Measurements from ENCODE around the gene FAM174C. TPM values are rescaled to one million over a fixed set of nuclear protein-coding genes. Genes with fewer than 3 reads are reported as not detected.

The FAM174C gene
- polyA plus RNA-seq, 1 of the 3 experiments (the other 2 are of a cell fraction) = 78.0 TPM

DNA sequence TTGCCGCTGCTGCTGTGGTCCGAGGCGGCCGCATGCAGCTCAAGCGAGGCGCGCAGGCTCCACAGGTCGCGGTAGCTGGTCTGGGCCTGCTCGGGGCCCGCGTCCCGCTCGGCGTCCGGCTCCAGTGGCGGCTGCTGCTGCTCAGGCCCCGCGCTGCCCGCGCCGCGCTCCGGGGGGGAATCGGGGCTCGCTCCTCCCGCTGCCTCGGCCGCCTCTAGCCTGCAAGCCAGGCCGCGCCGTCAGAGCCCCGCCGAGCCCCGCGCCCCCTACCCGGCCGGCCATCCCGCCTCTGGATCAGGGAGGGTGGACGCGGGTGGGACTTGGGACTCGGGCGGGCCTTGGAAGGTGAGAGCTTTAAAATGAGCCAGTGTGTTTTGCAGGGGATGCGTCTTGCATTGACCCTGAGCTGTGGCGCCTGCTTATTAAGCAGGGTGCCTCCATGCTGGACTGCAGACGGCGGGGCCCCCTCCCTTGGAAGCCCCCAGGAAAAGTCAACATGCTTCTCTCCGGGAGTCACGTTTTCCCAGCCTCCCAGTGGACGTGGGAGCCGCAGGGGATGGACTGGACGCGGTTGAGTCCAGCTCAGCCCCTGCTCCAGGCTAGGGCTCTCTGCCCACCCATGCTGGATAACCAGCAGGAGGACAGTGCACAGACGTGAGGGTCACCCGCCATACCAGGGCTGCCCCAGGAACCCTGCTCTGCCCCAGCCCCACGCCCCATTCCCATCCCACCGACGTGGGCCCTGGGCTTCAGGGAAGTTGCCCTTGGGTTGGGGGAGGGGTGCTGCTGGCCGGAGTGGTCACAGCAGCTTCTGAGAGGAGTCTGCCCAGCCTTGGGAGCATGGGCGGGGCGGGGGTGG lies 45.2 kb upstream of the FAM174C start:
- H3F3A ChIP-seq (replicated peaks; ENCODE audit: insufficient read depth) = peaks cover 14% of the 10 kb centered on the region
- H3K27me3 ChIP-seq (ENCODE audit: insufficient read depth) = no peaks in the 10 kb centered on the region
- H4K20me1 ChIP-seq (ENCODE audit: insufficient read depth) = peaks cover 12% of the 10 kb centered on the region
- CTCF ChIA-PET = interaction anchor here (1.4 kb wide), 1 partner anchor 50 kb away, joined by 3 read pairs; no protein-coding TSS in a partner anchor
- H3K27ac ChIP-seq (ENCODE audit: low read depth in 2 of 2, low read length in 1 of 2) = no peak overlapping the region
- no peak overlapping the region for H3K4me2 ChIP-seq
- H3K9me2 ChIP-seq = no peaks in the 10 kb centered on the region
- no peak for DNase-seq
- WGBS (ENCODE audit: low lambda C conversion rate) = 97% methylated on average over 20 of the region's 61 CpGs
- POLR2A ChIA-PET = no interaction called here
- no peak overlapping the region for H3K4me3 ChIP-seq (ENCODE audit: low read depth in 2 of 2, low read length in 1 of 2)
- no peak for TF ChIP-seq POLR2AphosphoS5 (IDR thresholded peaks at IDR 0.05; ENCODE audit: low read depth, low read length)
- TF ChIP-seq, protein P1, sequence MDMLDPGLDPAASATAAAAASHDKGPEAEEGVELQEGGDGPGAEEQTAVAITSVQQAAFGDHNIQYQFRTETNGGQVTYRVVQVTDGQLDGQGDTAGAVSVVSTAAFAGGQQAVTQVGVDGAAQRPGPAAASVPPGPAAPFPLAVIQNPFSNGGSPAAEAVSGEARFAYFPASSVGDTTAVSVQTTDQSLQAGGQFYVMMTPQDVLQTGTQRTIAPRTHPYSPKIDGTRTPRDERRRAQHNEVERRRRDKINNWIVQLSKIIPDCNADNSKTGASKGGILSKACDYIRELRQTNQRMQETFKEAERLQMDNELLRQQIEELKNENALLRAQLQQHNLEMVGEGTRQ (IDR thresholded peaks at IDR 0.05; ENCODE audit: borderline replicate concordance, low read depth, low read length) = no peak
- H2AFZ ChIP-seq (ENCODE audit: low read depth) = no peak overlapping the region
- H3K9ac ChIP-seq = no peak overlapping the region
- H3K79me2 ChIP-seq (ENCODE audit: insufficient read depth) = no peaks in the 10 kb centered on the region
- H3K4me1 ChIP-seq (ENCODE audit: control insufficient read depth in 1 of 2, insufficient read depth in 2 of 2, low read depth in 1 of 2, low read length in 1 of 2) = no peaks in the 10 kb centered on the region
- H3K36me3 ChIP-seq (replicated peaks in 1 of 2; ENCODE audit: control insufficient read depth in 1 of 2, insufficient read depth in 2 of 2, low read length in 1 of 2) = peaks cover 0 to 57% of the 10 kb centered on the region in 2 experiments
- H3K9me3 ChIP-seq = no peaks in the 10 kb centered on the region

DNA sequence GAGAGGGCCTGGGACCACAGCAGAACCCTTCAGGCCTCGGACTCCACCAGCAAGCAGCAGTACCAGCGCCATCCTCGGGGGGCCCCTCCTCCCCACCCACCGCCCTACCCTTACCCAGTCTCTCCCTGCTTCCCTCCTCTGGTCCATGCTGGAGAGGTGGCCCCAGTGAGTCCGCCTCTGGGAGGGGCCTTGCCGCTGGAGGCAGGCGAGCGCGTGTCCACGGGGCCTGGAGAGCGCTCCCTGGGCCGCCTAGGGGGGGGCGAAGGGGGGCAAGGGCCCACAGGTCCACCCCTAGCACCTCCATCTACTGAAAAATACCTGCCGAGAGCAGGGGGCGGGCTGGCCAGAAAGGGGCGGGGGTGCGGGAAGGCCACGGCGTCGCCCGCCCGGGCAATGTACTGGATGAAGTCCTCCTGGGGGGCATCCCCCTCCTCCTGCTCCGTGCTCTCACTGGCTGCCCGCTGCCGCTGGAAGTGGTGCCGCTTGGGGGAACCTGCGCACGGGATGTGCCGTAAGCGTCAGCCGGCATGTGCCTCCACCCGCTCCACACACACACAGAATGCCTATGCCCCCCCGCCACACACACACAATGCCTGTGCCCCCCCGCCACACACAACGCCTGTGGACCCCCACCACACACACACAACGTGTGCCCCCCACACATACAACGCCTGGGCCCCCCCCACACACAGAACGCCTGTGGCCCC lies 44.4 kb upstream of the FAM174C start:
- H3K9ac ChIP-seq = no peak overlapping the region
- H3K27ac ChIP-seq (ENCODE audit: low read depth in 2 of 2, low read length in 1 of 2) = no peak overlapping the region
- no peaks in the 10 kb centered on the region for H3K27me3 ChIP-seq (ENCODE audit: insufficient read depth)
- 95% methylated on average over 29 of the region's 38 CpGs for WGBS (ENCODE audit: low lambda C conversion rate)
- H3K4me1 ChIP-seq (ENCODE audit: control insufficient read depth in 1 of 2, insufficient read depth in 2 of 2, low read depth in 1 of 2, low read length in 1 of 2) = peaks cover 0 to 4% of the 10 kb centered on the region in 2 experiments; a peak in 1 of 4 replicates
- DNase-seq = peak; percentile 49
- no peak overlapping the region for H3K4me3 ChIP-seq (ENCODE audit: low read depth in 2 of 2, low read length in 1 of 2)
- peaks cover 14% of the 10 kb centered on the region for H3F3A ChIP-seq (replicated peaks; ENCODE audit: insufficient read depth)
- H2AFZ ChIP-seq (ENCODE audit: low read depth) = no peak overlapping the region
- CTCF ChIA-PET = interaction anchor here (1.4 kb wide), 1 partner anchor 49 kb away, joined by 3 read pairs; no protein-coding TSS in a partner anchor
- H3K36me3 ChIP-seq (replicated peaks in 1 of 2; ENCODE audit: control insufficient read depth in 1 of 2, insufficient read depth in 2 of 2, low read length in 1 of 2) = peaks cover 0 to 61% of the 10 kb centered on the region in 2 experiments
- H3K9me2 ChIP-seq = no peaks in the 10 kb centered on the region
- peaks cover 6% of the 10 kb centered on the region; the same call in 1 of the 2 replicates for H3K79me2 ChIP-seq (ENCODE audit: insufficient read depth)
- no peak overlapping the region for H3K4me2 ChIP-seq
- H4K20me1 ChIP-seq (ENCODE audit: insufficient read depth) = peaks cover 19% of the 10 kb centered on the region
- TF ChIP-seq RXRA (IDR thresholded peaks at IDR 0.05; ENCODE audit: borderline replicate concordance, low read depth) = no peak
- no peaks in the 10 kb centered on the region for H3K9me3 ChIP-seq
- POLR2A ChIA-PET = no interaction called here

DNA sequence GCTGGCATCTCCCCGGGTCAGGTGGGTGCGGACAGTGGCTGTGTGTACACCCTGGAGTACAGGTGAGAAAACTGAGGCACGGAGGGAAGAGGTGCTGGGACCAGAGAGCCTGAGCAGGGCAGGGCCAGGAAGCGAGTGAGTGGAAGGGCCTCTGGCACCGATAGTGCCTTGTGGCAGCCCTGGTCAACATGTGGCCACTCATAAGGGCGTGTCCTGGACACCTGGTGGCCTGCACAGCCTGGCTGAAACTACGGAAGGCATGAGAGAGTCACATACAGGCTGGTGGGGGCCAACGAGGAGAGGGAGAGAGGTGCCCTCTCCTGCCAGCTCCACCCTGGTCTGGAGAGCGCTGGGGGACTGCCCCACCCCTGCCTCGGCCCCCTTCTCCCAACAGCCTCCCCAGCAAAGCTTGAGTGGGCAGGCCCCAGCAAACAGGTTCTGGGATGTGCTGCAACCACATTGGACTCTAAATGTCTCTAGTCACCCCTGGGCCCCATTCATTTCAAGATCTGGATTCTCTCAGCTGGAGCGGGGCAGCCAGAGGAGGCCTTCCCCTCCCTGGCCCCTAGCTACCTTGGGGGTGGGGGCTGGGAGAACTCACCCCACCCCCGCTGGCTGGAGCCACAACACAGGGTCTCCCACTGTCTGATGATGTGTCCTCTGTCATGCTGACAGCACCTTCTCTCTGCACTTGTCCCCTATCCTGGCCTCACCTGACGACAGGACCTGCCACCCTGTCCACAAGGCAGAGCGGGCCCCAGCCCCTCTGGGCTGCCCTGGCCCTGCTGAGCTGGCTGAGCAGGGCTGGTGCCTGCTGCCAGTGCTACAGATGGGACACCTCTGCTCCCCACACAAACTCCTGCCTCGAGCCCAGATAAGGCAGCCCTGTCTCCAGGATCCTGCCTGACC lies 43.3 kb upstream of the FAM174C start:
- peaks cover 0 to 55% of the 10 kb centered on the region in 2 experiments for H3K36me3 ChIP-seq (replicated peaks in 1 of 2; ENCODE audit: control insufficient read depth in 1 of 2, insufficient read depth in 2 of 2, low read length in 1 of 2)
- no peaks in the 10 kb centered on the region for H3K9me3 ChIP-seq
- no peak overlapping the region for H3K4me3 ChIP-seq (ENCODE audit: low read depth in 2 of 2, low read length in 1 of 2)
- no peaks in the 10 kb centered on the region for H3K27me3 ChIP-seq (ENCODE audit: insufficient read depth)
- H3K9me2 ChIP-seq = no peaks in the 10 kb centered on the region
- H3K4me2 ChIP-seq = no peak overlapping the region
- ChIA-PET CTCF (interaction anchor here (1.2 to 5.7 kb wide), 4 partner anchors 10 to 119 kb away, joined by 3 to 82 read pairs (median 4); no protein-coding TSS in a partner anchor), POLR2A (no interaction called here)
- H3K4me1 ChIP-seq (ENCODE audit: control insufficient read depth in 1 of 2, insufficient read depth in 2 of 2, low read depth in 1 of 2, low read length in 1 of 2) = peaks cover 0 to 9% of the 10 kb centered on the region in 2 experiments; a peak in 1 of 4 replicates
- H3F3A ChIP-seq (replicated peaks; ENCODE audit: insufficient read depth) = peaks cover 14% of the 10 kb centered on the region
- H2AFZ ChIP-seq (ENCODE audit: low read depth) = no peak overlapping the region
- no peak for DNase-seq
- H3K79me2 ChIP-seq (ENCODE audit: insufficient read depth) = peaks cover 11% of the 10 kb centered on the region; the same call in 1 of the 2 replicates
- WGBS (ENCODE audit: low lambda C conversion rate) = 95% methylated on average over 9 of the region's 15 CpGs
- H4K20me1 ChIP-seq (ENCODE audit: insufficient read depth) = peaks cover 24% of the 10 kb centered on the region
- H3K27ac ChIP-seq (ENCODE audit: low read depth in 2 of 2, low read length in 1 of 2) = no peak overlapping the region
- no peak overlapping the region for H3K9ac ChIP-seq
- TF ChIP-seq GABPA (IDR thresholded peaks at IDR 0.05; ENCODE audit: low read depth) (no peak), RAD21 (IDR thresholded peaks at IDR 0.05; ENCODE audit: low read length) (no peak), MXI1 (IDR thresholded peaks at IDR 0.05; ENCODE audit: low read depth, low read length) (no peak), TAF1 (IDR thresholded peaks at IDR 0.05; ENCODE audit: borderline replicate concordance, low read depth, low read length) (no peak), CHD2 (IDR thresholded peaks at IDR 0.05; ENCODE audit: low read length, partially characterized antibody) (no peak), EP300 (IDR thresholded peaks at IDR 0.05; ENCODE audit: borderline replicate concordance in 1 of 2, low read depth in 1 of 2, low read length in 1 of 2) (no peak), EZH2phosphoT487 (IDR thresholded peaks at IDR 0.05; ENCODE audit: borderline replicate concordance, low read depth) (no peak), TCF12 (IDR thresholded peaks at IDR 0.05) (no peak)
- TF ChIP-seq, protein P2, sequence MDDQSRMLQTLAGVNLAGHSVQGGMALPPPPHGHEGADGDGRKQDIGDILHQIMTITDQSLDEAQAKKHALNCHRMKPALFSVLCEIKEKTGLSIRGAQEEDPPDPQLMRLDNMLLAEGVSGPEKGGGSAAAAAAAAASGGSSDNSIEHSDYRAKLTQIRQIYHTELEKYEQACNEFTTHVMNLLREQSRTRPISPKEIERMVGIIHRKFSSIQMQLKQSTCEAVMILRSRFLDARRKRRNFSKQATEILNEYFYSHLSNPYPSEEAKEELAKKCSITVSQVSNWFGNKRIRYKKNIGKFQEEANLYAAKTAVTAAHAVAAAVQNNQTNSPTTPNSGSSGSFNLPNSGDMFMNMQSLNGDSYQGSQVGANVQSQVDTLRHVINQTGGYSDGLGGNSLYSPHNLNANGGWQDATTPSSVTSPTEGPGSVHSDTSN (IDR thresholded peaks at IDR 0.05) = no peak
- TF ChIP-seq, protein P3, sequence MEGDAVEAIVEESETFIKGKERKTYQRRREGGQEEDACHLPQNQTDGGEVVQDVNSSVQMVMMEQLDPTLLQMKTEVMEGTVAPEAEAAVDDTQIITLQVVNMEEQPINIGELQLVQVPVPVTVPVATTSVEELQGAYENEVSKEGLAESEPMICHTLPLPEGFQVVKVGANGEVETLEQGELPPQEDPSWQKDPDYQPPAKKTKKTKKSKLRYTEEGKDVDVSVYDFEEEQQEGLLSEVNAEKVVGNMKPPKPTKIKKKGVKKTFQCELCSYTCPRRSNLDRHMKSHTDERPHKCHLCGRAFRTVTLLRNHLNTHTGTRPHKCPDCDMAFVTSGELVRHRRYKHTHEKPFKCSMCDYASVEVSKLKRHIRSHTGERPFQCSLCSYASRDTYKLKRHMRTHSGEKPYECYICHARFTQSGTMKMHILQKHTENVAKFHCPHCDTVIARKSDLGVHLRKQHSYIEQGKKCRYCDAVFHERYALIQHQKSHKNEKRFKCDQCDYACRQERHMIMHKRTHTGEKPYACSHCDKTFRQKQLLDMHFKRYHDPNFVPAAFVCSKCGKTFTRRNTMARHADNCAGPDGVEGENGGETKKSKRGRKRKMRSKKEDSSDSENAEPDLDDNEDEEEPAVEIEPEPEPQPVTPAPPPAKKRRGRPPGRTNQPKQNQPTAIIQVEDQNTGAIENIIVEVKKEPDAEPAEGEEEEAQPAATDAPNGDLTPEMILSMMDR (IDR thresholded peaks at IDR 0.05) = no peak

Data from SK-N-SH (cell line).